RPMI7951 (cell line): Measurements from ENCODE around the gene SLC30A1. TPM values are rescaled to one million over a fixed set of nuclear protein-coding genes. Genes with fewer than 3 reads are reported as not detected.
A peak's percentile ranks its signal among the peaks of the same experiment; 100 is the strongest.
"Not testable (repeated sequence)": the region's sequence is repeated elsewhere in the genome, so short reads cannot be mapped to it uniquely, and the experiment has no call there.

Experiments used
- DNase-seq: peaks from one replicate; pipeline ENCODE4 v3.0.0-alpha.2; 2012; ENCODE audit warnings: low read depth
- total RNA-seq: library from RNA; depleted of rRNA; stranded (reverse); fragments of >200 nt; shearing (Covaris generic); gene quantifications from 2 replicates; pipeline ENCODE4 v1.2.3, GENCODE V29; 2014

Gene SLC30A1
- total RNA-seq, 1 experiment from 2014 or later = 12.0 TPM

GRCh38 chr1:211583011-211583992 is 4.3 kb upstream of the SLC30A1 start:
- DNase-seq = no peak

GRCh38 chr1:211581526-211581925 is 2.6 kb upstream of the SLC30A1 start:
- DNase-seq = no peak

- DNase-seq = no peak
Observed at GRCh38 chr1:211580303-211580687, 1.3 kb upstream of the SLC30A1 start.

GRCh38 chr1:211579440-211580302 is 710 bp upstream of the SLC30A1 start:
- DNase-seq = peak; percentile 58

GRCh38 chr1:211577819-211578639 is 932 bp downstream of the SLC30A1 start:
- DNase-seq = peak; percentile 55

- DNase-seq = no peak
Observed at GRCh38 chr1:211577277-211577818, 1.6 kb downstream of the SLC30A1 start.

GRCh38 chr1:211576717-211577116 is 2.2 kb downstream of the SLC30A1 start:
- no peak for DNase-seq

- DNase-seq = no peak
Observed at GRCh38 chr1:211574705-211575104, 4.3 kb downstream of the SLC30A1 start.

GRCh38 chr1:211571998-211572397 is 7.0 kb downstream of the SLC30A1 start:
- no peak for DNase-seq

GRCh38 chr1:211570378-211570777 is 8.6 kb downstream of the SLC30A1 start:
- DNase-seq = not testable (repeated sequence)

GRCh38 chr1:211566431-211567025 is 12.4 kb downstream of the SLC30A1 start:
- no peak for DNase-seq

GRCh38 chr1:211564084-211564483 is 14.9 kb downstream of the SLC30A1 start:
- DNase-seq = no peak

GRCh38 chr1:211559222-211560010 is 19.5 kb downstream of the SLC30A1 start:
- no peak for DNase-seq

GRCh38 chr1:211557894-211558625 is 20.9 kb downstream of the SLC30A1 start:
- peak; percentile 35 for DNase-seq

GRCh38 chr1:211553549-211553948 is 25.4 kb downstream of the SLC30A1 start:
- no peak for DNase-seq

- DNase-seq = no peak
Observed at GRCh38 chr1:211551638-211552460, 27.1 kb downstream of the SLC30A1 start.

- DNase-seq = no peak
Observed at GRCh38 chr1:211549092-211549711, 29.8 kb downstream of the SLC30A1 start.
